ENCODE data around the gene PIEZO1. TPM values are rescaled to one million over a fixed set of nuclear protein-coding genes. Genes with fewer than 3 reads are reported as not detected.
"Not testable (repeated sequence)": the region's sequence is repeated elsewhere in the genome, so short reads cannot be mapped to it uniquely, and the experiment has no call there.

PIEZO1 gene
- total RNA-seq, 1 donor from 2014 or later = 45.9 TPM

- Histone ChIP-seq H3K4me3 (ENCODE audit: low read length in 3 of 3) (no peak overlapping the region), H3K27ac (ENCODE audit: low read depth, low read length) (no peak overlapping the region), H3K27me3 (ENCODE audit: control insufficient read depth in 3 of 3, insufficient read depth in 3 of 3, low read length in 3 of 3) (no peaks in the 10 kb centered on the region), H3K9me3 (ENCODE audit: control insufficient read depth in 3 of 3, low read length in 3 of 3) (no peaks in the 10 kb centered on the region), H3K9ac (ENCODE audit: low read depth in 1 of 3, low read length in 3 of 3) (no peak overlapping the region), H3K36me3 (ENCODE audit: control insufficient read depth in 3 of 3, insufficient read depth in 3 of 3, low read length in 3 of 3) (peaks cover 4 to 14% (median 7%) of the 10 kb centered on the region in 3 donors), H3K4me1 (ENCODE audit: control insufficient read depth in 3 of 3, insufficient read depth in 3 of 3, low read length in 3 of 3) (no peaks in the 10 kb centered on the region)
Observed at GRCh38 chr16:88824256-88825077, 39.4 kb upstream of the PIEZO1 start.

GRCh38 chr16:88823646-88824045, 38.6 kb upstream of the PIEZO1 start:
- H3K4me3 ChIP-seq (ENCODE audit: low read length in 3 of 3); H3K27me3 ChIP-seq (ENCODE audit: control insufficient read depth in 3 of 3, insufficient read depth in 3 of 3, low read length in 3 of 3); H3K27ac ChIP-seq (ENCODE audit: low read depth, low read length); H3K9me3 ChIP-seq (ENCODE audit: control insufficient read depth in 3 of 3, low read length in 3 of 3); H3K4me1 ChIP-seq (ENCODE audit: control insufficient read depth in 3 of 3, insufficient read depth in 3 of 3, low read length in 3 of 3); H3K9ac ChIP-seq (ENCODE audit: low read depth in 1 of 3, low read length in 3 of 3): not testable (repeated sequence)
- peaks cover 4 to 14% (median 7%) of the 10 kb centered on the region in 3 donors for H3K36me3 ChIP-seq (ENCODE audit: control insufficient read depth in 3 of 3, insufficient read depth in 3 of 3, low read length in 3 of 3)

DNA sequence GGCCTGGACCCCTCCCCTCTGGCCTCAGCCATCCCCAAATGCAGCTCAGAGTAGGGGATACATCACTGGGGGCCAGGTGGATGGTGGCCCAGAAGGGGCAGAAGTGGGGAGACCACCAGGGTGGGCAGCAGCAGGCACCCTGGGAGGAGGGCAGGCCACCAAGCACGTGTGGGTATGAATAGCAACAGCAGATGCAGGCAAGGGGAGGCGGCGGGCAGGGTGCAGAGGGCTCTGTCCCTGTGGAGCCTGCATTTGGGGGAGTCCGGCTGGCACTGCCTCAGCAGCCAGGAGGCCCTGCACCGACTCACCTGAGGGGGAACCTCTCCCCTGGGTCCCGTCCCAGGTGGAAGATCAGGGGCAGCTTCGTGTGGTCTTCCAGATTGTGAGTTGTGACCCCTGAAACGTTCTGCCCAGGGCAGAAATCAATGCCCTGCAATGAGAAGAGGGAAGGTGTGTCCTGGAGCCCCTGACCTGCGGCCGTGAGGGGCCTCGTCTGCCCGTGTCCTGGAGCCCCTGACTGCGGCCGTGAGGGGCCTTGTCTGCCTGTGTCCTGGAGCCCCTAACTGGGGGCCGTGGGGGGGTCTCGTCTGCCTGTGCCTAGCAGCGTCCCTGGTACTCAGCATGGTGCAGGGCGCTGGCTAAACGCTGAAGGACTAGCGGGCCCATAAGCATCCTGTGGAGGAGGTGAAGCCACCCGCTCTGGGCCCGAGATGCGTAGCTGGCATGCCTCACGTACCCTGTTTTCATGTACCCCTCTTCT, 37.4 kb upstream of the PIEZO1 start:
- no peak overlapping the region for H3K9ac ChIP-seq (ENCODE audit: low read depth in 1 of 3, low read length in 3 of 3)
- H3K4me1 ChIP-seq (ENCODE audit: control insufficient read depth in 3 of 3, insufficient read depth in 3 of 3, low read length in 3 of 3) = no peaks in the 10 kb centered on the region
- H3K27ac ChIP-seq (ENCODE audit: low read depth, low read length) = no peak overlapping the region
- peaks cover 4 to 14% (median 7%) of the 10 kb centered on the region in 3 donors for H3K36me3 ChIP-seq (ENCODE audit: control insufficient read depth in 3 of 3, insufficient read depth in 3 of 3, low read length in 3 of 3)
- H3K4me3 ChIP-seq (ENCODE audit: low read length in 3 of 3) = no peak overlapping the region
- H3K9me3 ChIP-seq (ENCODE audit: control insufficient read depth in 3 of 3, low read length in 3 of 3) = no peaks in the 10 kb centered on the region
- H3K27me3 ChIP-seq (ENCODE audit: control insufficient read depth in 3 of 3, insufficient read depth in 3 of 3, low read length in 3 of 3) = no peaks in the 10 kb centered on the region

- H3K27ac ChIP-seq (ENCODE audit: low read depth, low read length) = no peak overlapping the region
- no peak overlapping the region for H3K4me3 ChIP-seq (ENCODE audit: low read length in 3 of 3)
- H3K4me1 ChIP-seq (ENCODE audit: control insufficient read depth in 3 of 3, insufficient read depth in 3 of 3, low read length in 3 of 3) = no peaks in the 10 kb centered on the region
- peaks cover 4 to 14% (median 4%) of the 10 kb centered on the region in 3 donors for H3K36me3 ChIP-seq (ENCODE audit: control insufficient read depth in 3 of 3, insufficient read depth in 3 of 3, low read length in 3 of 3)
- H3K9me3 ChIP-seq (ENCODE audit: control insufficient read depth in 3 of 3, low read length in 3 of 3) = no peaks in the 10 kb centered on the region
- H3K9ac ChIP-seq (ENCODE audit: low read depth in 1 of 3, low read length in 3 of 3) = no peak overlapping the region
- H3K27me3 ChIP-seq (ENCODE audit: control insufficient read depth in 3 of 3, insufficient read depth in 3 of 3, low read length in 3 of 3) = no peaks in the 10 kb centered on the region
Observed at GRCh38 chr16:88821168-88821850, 36.3 kb upstream of the PIEZO1 start.

GRCh38 chr16:88820385-88821025, 35.5 kb upstream of the PIEZO1 start:
- Histone ChIP-seq H3K27ac (ENCODE audit: low read depth, low read length) (no peak overlapping the region), H3K9ac (ENCODE audit: low read depth in 1 of 3, low read length in 3 of 3) (no peak overlapping the region), H3K4me1 (ENCODE audit: control insufficient read depth in 3 of 3, insufficient read depth in 3 of 3, low read length in 3 of 3) (peaks cover 0 to 3% (median 0%) of the 10 kb centered on the region in 3 donors), H3K27me3 (ENCODE audit: control insufficient read depth in 3 of 3, insufficient read depth in 3 of 3, low read length in 3 of 3) (no peaks in the 10 kb centered on the region), H3K9me3 (ENCODE audit: control insufficient read depth in 3 of 3, low read length in 3 of 3) (no peaks in the 10 kb centered on the region), H3K36me3 (ENCODE audit: control insufficient read depth in 3 of 3, insufficient read depth in 3 of 3, low read length in 3 of 3) (peaks cover 4 to 13% (median 4%) of the 10 kb centered on the region in 3 donors), H3K4me3 (ENCODE audit: low read length in 3 of 3) (no peak overlapping the region)

DNA sequence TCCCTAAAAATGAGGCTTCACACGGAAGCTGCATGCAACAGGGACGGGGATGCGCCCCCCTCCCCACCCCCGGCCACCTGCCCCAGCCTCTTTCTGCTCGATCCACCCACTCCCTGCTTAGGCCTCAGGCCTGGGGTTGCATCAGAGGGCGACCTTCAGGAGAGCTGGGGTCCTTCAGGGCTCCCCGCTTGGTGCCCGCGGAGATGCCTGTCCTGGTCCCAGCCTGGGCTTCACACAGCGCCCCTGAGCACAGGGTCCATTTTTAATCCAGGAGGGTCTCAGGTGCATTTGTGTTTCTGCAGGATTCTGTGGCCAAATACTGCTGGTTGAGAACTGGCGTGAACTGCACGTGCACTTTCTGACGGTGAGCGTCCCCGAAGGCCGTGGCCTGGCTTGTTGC, 34.1 kb upstream of the PIEZO1 start:
- H3K9me3 ChIP-seq (ENCODE audit: control insufficient read depth in 3 of 3, low read length in 3 of 3) = no peaks in the 10 kb centered on the region
- no peak overlapping the region for H3K27ac ChIP-seq (ENCODE audit: low read depth, low read length)
- H3K36me3 ChIP-seq (ENCODE audit: control insufficient read depth in 3 of 3, insufficient read depth in 3 of 3, low read length in 3 of 3) = peaks cover 4 to 9% (median 4%) of the 10 kb centered on the region in 3 donors
- H3K4me3 ChIP-seq (ENCODE audit: low read length in 3 of 3) = no peak overlapping the region
- peaks cover 0 to 3% (median 0%) of the 10 kb centered on the region in 3 donors for H3K4me1 ChIP-seq (ENCODE audit: control insufficient read depth in 3 of 3, insufficient read depth in 3 of 3, low read length in 3 of 3)
- peaks cover 0 to 2% (median 0%) of the 10 kb centered on the region in 3 donors for H3K27me3 ChIP-seq (ENCODE audit: control insufficient read depth in 3 of 3, insufficient read depth in 3 of 3, low read length in 3 of 3)
- no peak overlapping the region for H3K9ac ChIP-seq (ENCODE audit: low read depth in 1 of 3, low read length in 3 of 3)

GRCh38 chr16:88818575-88818874, 33.5 kb upstream of the PIEZO1 start:
- Histone ChIP-seq H3K9ac (ENCODE audit: low read depth in 1 of 3, low read length in 3 of 3) (no peak overlapping the region), H3K27ac (ENCODE audit: low read depth, low read length) (no peak overlapping the region)

GRCh38 chr16:88817785-88818574, 33.0 kb upstream of the PIEZO1 start:
- Histone ChIP-seq H3K9me3 (ENCODE audit: control insufficient read depth in 3 of 3, low read length in 3 of 3) (no peaks in the 10 kb centered on the region), H3K27ac (ENCODE audit: low read depth, low read length) (no peak overlapping the region), H3K9ac (ENCODE audit: low read depth in 1 of 3, low read length in 3 of 3) (no peak overlapping the region), H3K4me3 (ENCODE audit: low read length in 3 of 3) (no peak overlapping the region), H3K36me3 (ENCODE audit: control insufficient read depth in 3 of 3, insufficient read depth in 3 of 3, low read length in 3 of 3) (peaks cover 4 to 9% (median 4%) of the 10 kb centered on the region in 3 donors), H3K4me1 (ENCODE audit: control insufficient read depth in 3 of 3, insufficient read depth in 3 of 3, low read length in 3 of 3) (peaks cover 0 to 3% (median 0%) of the 10 kb centered on the region in 3 donors), H3K27me3 (ENCODE audit: control insufficient read depth in 3 of 3, insufficient read depth in 3 of 3, low read length in 3 of 3) (peaks cover 0 to 2% (median 0%) of the 10 kb centered on the region in 3 donors)

More at GRCh38 chr16:88818575-88818874, 33.5 kb upstream of the PIEZO1 start:
- Histone ChIP-seq H3K27me3 (ENCODE audit: control insufficient read depth in 3 of 3, insufficient read depth in 3 of 3, low read length in 3 of 3) (peaks cover 0 to 2% (median 0%) of the 10 kb centered on the region in 3 donors), H3K4me3 (ENCODE audit: low read length in 3 of 3) (no peak overlapping the region), H3K36me3 (ENCODE audit: control insufficient read depth in 3 of 3, insufficient read depth in 3 of 3, low read length in 3 of 3) (peaks cover 4 to 9% (median 4%) of the 10 kb centered on the region in 3 donors), H3K4me1 (ENCODE audit: control insufficient read depth in 3 of 3, insufficient read depth in 3 of 3, low read length in 3 of 3) (peaks cover 0 to 3% (median 0%) of the 10 kb centered on the region in 3 donors), H3K9me3 (ENCODE audit: control insufficient read depth in 3 of 3, low read length in 3 of 3) (no peaks in the 10 kb centered on the region)
